ENCODE measurements around the gene TKT. TPM values are rescaled to one million over a fixed set of nuclear protein-coding genes. Genes with fewer than 3 reads are reported as not detected.

The TKT gene
- total and polyA plus RNA-seq, 4 donors, result 18.1 to 202 (median 129) TPM

DNA sequence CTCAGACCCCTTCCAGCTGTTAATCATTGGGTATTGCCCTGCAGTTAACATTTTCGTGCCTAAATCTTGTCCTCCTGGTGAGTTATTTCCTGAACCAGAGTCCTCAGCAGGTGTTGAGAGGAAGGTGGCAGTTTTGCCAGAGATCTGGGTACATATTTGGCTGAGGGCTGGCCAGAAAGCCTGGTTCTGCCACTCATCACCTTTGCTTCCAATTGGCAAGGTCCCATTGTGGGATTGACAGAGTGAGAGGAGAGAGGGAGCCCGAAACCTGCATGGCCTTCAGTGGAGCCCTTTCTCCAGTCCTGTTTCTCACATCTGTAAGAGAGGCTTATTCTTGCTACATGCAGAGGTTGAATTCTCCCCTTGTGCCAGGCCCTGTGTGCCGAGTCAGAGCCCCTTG is 8.9 kb upstream of the TKT start:
- no peak overlapping the region for H3K9ac ChIP-seq (ENCODE audit: low read depth in 1 of 2, low read length in 2 of 2)
- TF ChIP-seq, protein P1, sequence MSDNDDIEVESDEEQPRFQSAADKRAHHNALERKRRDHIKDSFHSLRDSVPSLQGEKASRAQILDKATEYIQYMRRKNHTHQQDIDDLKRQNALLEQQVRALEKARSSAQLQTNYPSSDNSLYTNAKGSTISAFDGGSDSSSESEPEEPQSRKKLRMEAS (IDR thresholded peaks at IDR 0.05), result peak; percentile 17
- TF ChIP-seq FOXA1 (IDR thresholded peaks at IDR 0.05) (no peak), HNF4G (IDR thresholded peaks at IDR 0.05) (no peak), SP1 (IDR thresholded peaks at IDR 0.05) (peak; percentile 70), JUND (IDR thresholded peaks at IDR 0.05) (no peak), EGR1 (IDR thresholded peaks at IDR 0.05; ENCODE audit: low read depth in 2 of 2) (no peak), YY1 (IDR thresholded peaks at IDR 0.05) (no peak), HNF4A (conservative IDR thresholded peaks at IDR 0.05) (peak in 1 of 2 donors; percentile 25), FOXA2 (IDR thresholded peaks at IDR 0.05) (no peak), GABPA (IDR thresholded peaks at IDR 0.05 in 1 of 2, conservative IDR thresholded peaks at IDR 0.05 in 1 of 2) (no peak), NR2F2 (IDR thresholded peaks at IDR 0.05) (no peak), TAF1 (conservative IDR thresholded peaks at IDR 0.05) (no peak), RXRA (IDR thresholded peaks at IDR 0.05) (peak; percentile 72 to 80), RAD21 (IDR thresholded peaks at IDR 0.05) (peak in 1 of 2 donors; percentile 11)
- TF ChIP-seq, protein P2, sequence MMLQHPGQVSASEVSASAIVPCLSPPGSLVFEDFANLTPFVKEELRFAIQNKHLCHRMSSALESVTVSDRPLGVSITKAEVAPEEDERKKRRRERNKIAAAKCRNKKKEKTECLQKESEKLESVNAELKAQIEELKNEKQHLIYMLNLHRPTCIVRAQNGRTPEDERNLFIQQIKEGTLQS (IDR thresholded peaks at IDR 0.05), result no peak
- TF ChIP-seq, protein P3, sequence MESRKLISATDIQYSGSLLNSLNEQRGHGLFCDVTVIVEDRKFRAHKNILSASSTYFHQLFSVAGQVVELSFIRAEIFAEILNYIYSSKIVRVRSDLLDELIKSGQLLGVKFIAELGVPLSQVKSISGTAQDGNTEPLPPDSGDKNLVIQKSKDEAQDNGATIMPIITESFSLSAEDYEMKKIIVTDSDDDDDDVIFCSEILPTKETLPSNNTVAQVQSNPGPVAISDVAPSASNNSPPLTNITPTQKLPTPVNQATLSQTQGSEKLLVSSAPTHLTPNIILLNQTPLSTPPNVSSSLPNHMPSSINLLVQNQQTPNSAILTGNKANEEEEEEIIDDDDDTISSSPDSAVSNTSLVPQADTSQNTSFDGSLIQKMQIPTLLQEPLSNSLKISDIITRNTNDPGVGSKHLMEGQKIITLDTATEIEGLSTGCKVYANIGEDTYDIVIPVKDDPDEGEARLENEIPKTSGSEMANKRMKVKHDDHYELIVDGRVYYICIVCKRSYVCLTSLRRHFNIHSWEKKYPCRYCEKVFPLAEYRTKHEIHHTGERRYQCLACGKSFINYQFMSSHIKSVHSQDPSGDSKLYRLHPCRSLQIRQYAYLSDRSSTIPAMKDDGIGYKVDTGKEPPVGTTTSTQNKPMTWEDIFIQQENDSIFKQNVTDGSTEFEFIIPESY (IDR thresholded peaks at IDR 0.05), result no peak
- TF ChIP-seq, protein P4, sequence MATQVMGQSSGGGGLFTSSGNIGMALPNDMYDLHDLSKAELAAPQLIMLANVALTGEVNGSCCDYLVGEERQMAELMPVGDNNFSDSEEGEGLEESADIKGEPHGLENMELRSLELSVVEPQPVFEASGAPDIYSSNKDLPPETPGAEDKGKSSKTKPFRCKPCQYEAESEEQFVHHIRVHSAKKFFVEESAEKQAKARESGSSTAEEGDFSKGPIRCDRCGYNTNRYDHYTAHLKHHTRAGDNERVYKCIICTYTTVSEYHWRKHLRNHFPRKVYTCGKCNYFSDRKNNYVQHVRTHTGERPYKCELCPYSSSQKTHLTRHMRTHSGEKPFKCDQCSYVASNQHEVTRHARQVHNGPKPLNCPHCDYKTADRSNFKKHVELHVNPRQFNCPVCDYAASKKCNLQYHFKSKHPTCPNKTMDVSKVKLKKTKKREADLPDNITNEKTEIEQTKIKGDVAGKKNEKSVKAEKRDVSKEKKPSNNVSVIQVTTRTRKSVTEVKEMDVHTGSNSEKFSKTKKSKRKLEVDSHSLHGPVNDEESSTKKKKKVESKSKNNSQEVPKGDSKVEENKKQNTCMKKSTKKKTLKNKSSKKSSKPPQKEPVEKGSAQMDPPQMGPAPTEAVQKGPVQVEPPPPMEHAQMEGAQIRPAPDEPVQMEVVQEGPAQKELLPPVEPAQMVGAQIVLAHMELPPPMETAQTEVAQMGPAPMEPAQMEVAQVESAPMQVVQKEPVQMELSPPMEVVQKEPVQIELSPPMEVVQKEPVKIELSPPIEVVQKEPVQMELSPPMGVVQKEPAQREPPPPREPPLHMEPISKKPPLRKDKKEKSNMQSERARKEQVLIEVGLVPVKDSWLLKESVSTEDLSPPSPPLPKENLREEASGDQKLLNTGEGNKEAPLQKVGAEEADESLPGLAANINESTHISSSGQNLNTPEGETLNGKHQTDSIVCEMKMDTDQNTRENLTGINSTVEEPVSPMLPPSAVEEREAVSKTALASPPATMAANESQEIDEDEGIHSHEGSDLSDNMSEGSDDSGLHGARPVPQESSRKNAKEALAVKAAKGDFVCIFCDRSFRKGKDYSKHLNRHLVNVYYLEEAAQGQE (IDR thresholded peaks at IDR 0.05), result peak; percentile 20
- TF ChIP-seq, protein P5, sequence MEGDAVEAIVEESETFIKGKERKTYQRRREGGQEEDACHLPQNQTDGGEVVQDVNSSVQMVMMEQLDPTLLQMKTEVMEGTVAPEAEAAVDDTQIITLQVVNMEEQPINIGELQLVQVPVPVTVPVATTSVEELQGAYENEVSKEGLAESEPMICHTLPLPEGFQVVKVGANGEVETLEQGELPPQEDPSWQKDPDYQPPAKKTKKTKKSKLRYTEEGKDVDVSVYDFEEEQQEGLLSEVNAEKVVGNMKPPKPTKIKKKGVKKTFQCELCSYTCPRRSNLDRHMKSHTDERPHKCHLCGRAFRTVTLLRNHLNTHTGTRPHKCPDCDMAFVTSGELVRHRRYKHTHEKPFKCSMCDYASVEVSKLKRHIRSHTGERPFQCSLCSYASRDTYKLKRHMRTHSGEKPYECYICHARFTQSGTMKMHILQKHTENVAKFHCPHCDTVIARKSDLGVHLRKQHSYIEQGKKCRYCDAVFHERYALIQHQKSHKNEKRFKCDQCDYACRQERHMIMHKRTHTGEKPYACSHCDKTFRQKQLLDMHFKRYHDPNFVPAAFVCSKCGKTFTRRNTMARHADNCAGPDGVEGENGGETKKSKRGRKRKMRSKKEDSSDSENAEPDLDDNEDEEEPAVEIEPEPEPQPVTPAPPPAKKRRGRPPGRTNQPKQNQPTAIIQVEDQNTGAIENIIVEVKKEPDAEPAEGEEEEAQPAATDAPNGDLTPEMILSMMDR (IDR thresholded peaks at IDR 0.05; ENCODE audit: low read depth, low read length, missing input control), result no peak
- H3K4me3 ChIP-seq (ENCODE audit: low read depth in 1 of 3, low read length in 3 of 3), result no peak overlapping the region
- peaks cover 4 to 9% (median 7%) of the 10 kb centered on the region in 4 donors for H3K4me1 ChIP-seq (ENCODE audit: control insufficient read depth in 4 of 4, insufficient read depth in 4 of 4, low read length in 3 of 4)
- no peaks in the 10 kb centered on the region for H3K27me3 ChIP-seq (ENCODE audit: control insufficient read depth in 4 of 4, insufficient read depth in 4 of 4, low read length in 3 of 4)
- no peak for DNase-seq (ENCODE audit: low spot score)
- H3K27ac ChIP-seq (ENCODE audit: low read depth in 1 of 2, low read length in 2 of 2), result no peak overlapping the region
- no peaks in the 10 kb centered on the region for H3K36me3 ChIP-seq (ENCODE audit: control insufficient read depth in 4 of 4, insufficient read depth in 3 of 4, low read depth in 1 of 4, low read length in 3 of 4)
- WGBS, result 46% methylated on average over 3 of the region's 3 CpGs
- H3K9me3 ChIP-seq (ENCODE audit: control insufficient read depth in 4 of 4, low read length in 3 of 4), result no peaks in the 10 kb centered on the region

All from liver (tissue), 9 donors.